H1 (cell line): ENCODE measurements around the gene HABP2. TPM values are rescaled to one million over a fixed set of nuclear protein-coding genes. Genes with fewer than 3 reads are reported as not detected.

Experiments
- CTCF ChIA-PET: fragments of 300-600 bp; sonication (Branson Sonifier 250); formaldehyde crosslinking; loops from one replicate; lab custom pipeline; 2021; ENCODE audit not compliant: partially characterized antibody; lab: Charles Lee
- POLR2A ChIA-PET: fragments of 300-600 bp; sonication (Branson Sonifier 250); formaldehyde crosslinking; loops from one replicate; lab custom pipeline; 2021; ENCODE audit warnings: inconsistent platforms; ENCODE audit not compliant: partially characterized antibody; lab: Charles Lee
- DNase-seq, 2 experiments: peaks; one replicate each; pipeline versions ENCODE4 v3.0.0 to v3.0.0-alpha.2; 2010 to 2022; ENCODE audit warnings: low spot score in 2 of 2, low read depth in 1 of 2, mixed read lengths in 1 of 2
- FAIRE-seq: peaks from 2 replicates; lab custom pipeline; 2011; peaks lifted over from hg19 to GRCh38; lab: Jason Lieb, UNC
- H2AFZ ChIP-seq: 2 replicates; pipeline ENCODE4 v1.8.1; 2012; ENCODE audit warnings: low read length, inconsistent platforms
- H2AK5ac ChIP-seq: 2 replicates; pipeline ENCODE4 v1.6.1; 2013; ENCODE audit warnings: low read depth, low read length
- H2BK120ac ChIP-seq: replicated peaks from 2 replicates; pipeline ENCODE3; 2013; ENCODE audit warnings: low read depth, low read length, inconsistent platforms
- H2BK12ac ChIP-seq: 2 replicates; pipeline ENCODE4 v1.6.1; 2013; ENCODE audit warnings: low read depth, low read length
- H2BK15ac ChIP-seq: 2 replicates; pipeline ENCODE4 v1.6.1; 2013; ENCODE audit warnings: low read length
- H2BK20ac ChIP-seq: 2 replicates; pipeline ENCODE4 v1.6.1; 2013; ENCODE audit warnings: low read length
- H2BK5ac ChIP-seq: 2 replicates; pipeline ENCODE4 v1.6.1; 2013; ENCODE audit warnings: low read depth, low read length
- H3K14ac ChIP-seq: 2 replicates; pipeline ENCODE4 v1.6.1; 2013; ENCODE audit warnings: inconsistent platforms; ENCODE audit not compliant: insufficient read length
- H3K18ac ChIP-seq: 2 replicates; pipeline ENCODE4 v1.6.1; 2013; ENCODE audit warnings: low read length; ENCODE audit errors: extremely low read depth
- H3K23ac ChIP-seq: 2 replicates; pipeline ENCODE4 v1.6.1; 2013; ENCODE audit warnings: inconsistent platforms; ENCODE audit not compliant: insufficient read length
- H3K23me2 ChIP-seq: 2 replicates; pipeline ENCODE4 v1.6.1; 2013; ENCODE audit warnings: low read depth, low read length
- H3K27ac ChIP-seq: 2 replicates; pipeline ENCODE4 v1.6.1; 2011; ENCODE audit warnings: low read depth, low read length, inconsistent platforms
- H3K27me3 ChIP-seq, 4 experiments: replicated peaks in 1 of 4; 1 replicate in 1 of 4; 2 replicates in 3 of 4; pipeline versions ENCODE4 v1.6.1 to v1.8.1; 2011 to 2013; ENCODE audit warnings: low read length in 3 of 4, mild to moderate bottlenecking in 3 of 4, inconsistent platforms in 2 of 4, mixed read lengths in 2 of 4, moderate library complexity in 1 of 4; ENCODE audit not compliant: control insufficient read depth in 3 of 4, insufficient read depth in 3 of 4; ENCODE audit errors: extremely low read depth in 1 of 4
- H3K36me3 ChIP-seq, 4 experiments: 2 replicates each; pipeline versions ENCODE4 v1.6.1 to v1.8.1; 2011 to 2013; ENCODE audit warnings: mild to moderate bottlenecking in 4 of 4, low read length in 3 of 4, moderate library complexity in 2 of 4, control low read depth in 1 of 4, inconsistent platforms in 1 of 4; ENCODE audit not compliant: insufficient read depth in 4 of 4, control insufficient read depth in 2 of 4
- H3K4ac ChIP-seq: replicated peaks from 2 replicates; pipeline ENCODE3; 2013; ENCODE audit warnings: low read length, low read depth, mixed read lengths, inconsistent platforms; ENCODE audit not compliant: insufficient read length
- H3K4me1 ChIP-seq, 4 experiments: replicated peaks in 1 of 4; 1 replicate in 1 of 4; 2 replicates in 3 of 4; pipeline versions ENCODE4 v1.6.1 to v1.8.1; 2011 to 2013; ENCODE audit warnings: low read length in 3 of 4, inconsistent platforms in 2 of 4, mixed read lengths in 1 of 4; ENCODE audit not compliant: insufficient read depth in 4 of 4, control insufficient read depth in 3 of 4
- H3K4me2 ChIP-seq, 2 experiments: 2 replicates each; pipeline versions ENCODE4 v1.6.1 to v1.8.1; 2011 to 2013; ENCODE audit warnings: low read depth in 2 of 2, low read length in 2 of 2, control low read depth in 1 of 2, inconsistent platforms in 1 of 2, mild to moderate bottlenecking in 1 of 2; ENCODE audit not compliant: insufficient read depth in 1 of 2
- H3K4me3 ChIP-seq, 4 experiments: fragments of 200-600, 300-600 bp in 1 of 4; sonication (generic), shearing (Covaris generic), sonication (Bioruptor Twin) in 1 of 4; 2 replicates each; pipeline versions ENCODE4 v1.5.1 to v1.8.1; 2011 to 2016; ENCODE audit warnings: low read length in 4 of 4, low read depth in 3 of 4, control low read depth in 2 of 4, inconsistent platforms in 2 of 4, mild to moderate bottlenecking in 2 of 4, mixed read lengths in 1 of 4, moderate library complexity in 1 of 4; ENCODE audit not compliant: insufficient read depth in 2 of 4; ENCODE audit errors: extremely low read depth in 1 of 4
- H3K56ac ChIP-seq: replicated peaks from 2 replicates; pipeline ENCODE3; 2013; ENCODE audit warnings: low read depth, mild to moderate bottlenecking, mixed read lengths, low read length, inconsistent platforms; ENCODE audit not compliant: insufficient read length
- H3K79me1 ChIP-seq: 2 replicates; pipeline ENCODE4 v1.6.1; 2013; ENCODE audit warnings: low read depth, low read length, control low read depth
- H3K79me2 ChIP-seq, 2 experiments: 2 replicates each; pipeline versions ENCODE4 v1.6.1 to v1.8.1; 2012 to 2013; ENCODE audit warnings: low read length in 2 of 2, mild to moderate bottlenecking in 2 of 2, inconsistent platforms in 1 of 2; ENCODE audit not compliant: insufficient read depth in 2 of 2, control insufficient read depth in 1 of 2
- H3K9ac ChIP-seq, 4 experiments: replicated peaks in 1 of 4; 1 replicate in 1 of 4; 2 replicates in 3 of 4; pipeline versions ENCODE4 v1.6.1 to v1.8.1; 2011 to 2013; ENCODE audit warnings: low read depth in 3 of 4, low read length in 3 of 4, control low read depth in 2 of 4, mild to moderate bottlenecking in 2 of 4, moderate library complexity in 2 of 4, inconsistent platforms in 1 of 4; ENCODE audit errors: extremely low read depth in 1 of 4
- H3K9me3 ChIP-seq, 2 experiments: 2 replicates each; pipeline versions ENCODE4 v1.6.1 to v1.8.1; 2012 to 2013; ENCODE audit warnings: mild to moderate bottlenecking in 2 of 2, moderate library complexity in 2 of 2, control low read depth in 1 of 2, inconsistent platforms in 1 of 2, low read depth in 1 of 2, low read length in 1 of 2, mixed read lengths in 1 of 2; ENCODE audit not compliant: insufficient read depth in 2 of 2
- H4K20me1 ChIP-seq, 2 experiments: replicated peaks in 1 of 2; 2 replicates each; pipeline versions ENCODE3 to v1.8.1; 2011 to 2013; ENCODE audit warnings: inconsistent platforms in 2 of 2, low read length in 2 of 2, mild to moderate bottlenecking in 1 of 2; ENCODE audit not compliant: insufficient read depth in 2 of 2, control insufficient read depth in 1 of 2
- H4K5ac ChIP-seq: 2 replicates; pipeline ENCODE4 v1.6.1; 2013; ENCODE audit warnings: low read length, low read depth, mixed read lengths, inconsistent platforms; ENCODE audit not compliant: insufficient read length
- H4K8ac ChIP-seq: 2 replicates; pipeline ENCODE4 v1.8.0; 2013; ENCODE audit warnings: mild to moderate bottlenecking, moderate library complexity, low read length, inconsistent platforms; ENCODE audit not compliant: insufficient read depth; ENCODE audit errors: extremely low read depth
- H4K91ac ChIP-seq: replicated peaks from 2 replicates; pipeline ENCODE3; 2013; ENCODE audit warnings: low read length, mixed read lengths, inconsistent platforms; ENCODE audit not compliant: insufficient read length
- BACH1 ChIP-seq: IDR thresholded peaks from 2 replicates; pipeline ENCODE4 v1.6.1; 2012; ENCODE audit warnings: low read length, improper control_type of control experiment
- CBX5 ChIP-seq: fragments of 300-800, 300-1000 bp; sonication (generic); IDR thresholded peaks from 2 replicates; pipeline ENCODE4 v1.7.1; 2016; ENCODE audit warnings: antibody characterized with exemption, low read length, low read depth
- CHD2 ChIP-seq: IDR thresholded peaks from 2 replicates; pipeline ENCODE4 v1.6.1; 2012; ENCODE audit warnings: low read length, improper control_type of control experiment
- FOSL1 ChIP-seq: IDR thresholded peaks from 2 replicates; pipeline ENCODE4 v1.6.1; 2011; ENCODE audit warnings: mild to moderate bottlenecking, low read depth, low read length, moderate library complexity; ENCODE audit not compliant: insufficient read depth
- JUN ChIP-seq: IDR thresholded peaks from 2 replicates; pipeline ENCODE4 v1.6.1; 2011; ENCODE audit warnings: low read depth, mild to moderate bottlenecking, improper control_type of control experiment, low read length
- JUND ChIP-seq: IDR thresholded peaks from 2 replicates; pipeline ENCODE4 v1.6.1; 2011; ENCODE audit warnings: mild to moderate bottlenecking, improper control_type of control experiment, low read length
- KDM1A ChIP-seq: fragments of 200-600, 300-600 bp; sonication (generic); IDR thresholded peaks from 2 replicates; pipeline ENCODE4 v1.7.1; 2016; ENCODE audit warnings: mild to moderate bottlenecking, low read length, borderline replicate concordance
- RAD21 ChIP-seq, 2 experiments: IDR thresholded peaks in 1 of 2; conservative IDR thresholded peaks in 1 of 2; 2 replicates each; pipeline ENCODE4 v1.6.1; 2011; ENCODE audit warnings: low read depth in 2 of 2, low read length in 2 of 2, improper control_type of control experiment in 1 of 2, inconsistent platforms in 1 of 2, mild to moderate bottlenecking in 1 of 2, moderate library complexity in 1 of 2
- SP4 ChIP-seq: IDR thresholded peaks from 2 replicates; pipeline ENCODE4 v1.6.1; 2012; ENCODE audit warnings: low read length, inconsistent platforms
- SRF ChIP-seq: IDR thresholded peaks from 2 replicates; pipeline ENCODE4 v1.6.1; 2011; ENCODE audit warnings: mild to moderate bottlenecking, low read depth, low read length, moderate library complexity
- TBP ChIP-seq: IDR thresholded peaks from 2 replicates; pipeline ENCODE4 v1.6.1; 2011; ENCODE audit warnings: low read depth, low read length, improper control_type of control experiment
- WGBS, 2 experiments: shearing (Covaris generic) in 1 of 2; methylation state at CpG; one replicate each; pipeline versions ENCODE4 v1.1.6 to v1.1.7; 2013 to 2015; ENCODE audit warnings: low lambda C conversion rate in 2 of 2, mixed read lengths in 2 of 2, inconsistent platforms in 1 of 2, low coverage in 1 of 2, missing lambda C conversion rate in 1 of 2; ENCODE audit not compliant: insufficient replicate concordance in 2 of 2, insufficient coverage in 1 of 2, insufficient read length in 1 of 2; ENCODE audit errors: extremely low coverage in 1 of 2, missing lambda C conversion rate in 1 of 2; 5-methylcytosine and 5-hydroxymethylcytosine counted together
- polyA plus RNA-seq, 7 experiments: library from polyadenylated mRNA; depleted of rRNA in 3 of 7; stranded (reverse) in 5 of 7; unstranded in 2 of 7; fragments of >200 nt in 5 of 7; fragments of 200-250 nt in 2 of 7; gene quantifications; 1 replicate in 5 of 7; 2 replicates in 1 of 7; 4 replicates in 1 of 7; pipeline versions ENCODE4 v1.2.1 to v1.2.3, GENCODE V29; 2011 to 2013; ENCODE audit warnings: missing spikeins in 2 of 7, mixed read lengths in 2 of 7
- total RNA-seq: library from RNA; stranded (reverse); fragmentation: NEBNext Ultra II Directional; extraction: Animal tissue kit (Norgen Biotek cat#: 25700); gene quantifications from 2 replicates; pipeline ENCODE4 v1.2.1, GENCODE V29; 2021
- TF ChIP-seq, protein P1 (sequence below): IDR thresholded peaks from 2 replicates; pipeline ENCODE4 v1.6.1; 2011; ENCODE audit warnings: low read depth, mild to moderate bottlenecking, low read length; ENCODE audit not compliant: insufficient read depth

Gene HABP2
- total and polyA plus RNA-seq, 2 of the 8 experiments (the other 6 are each of a cell fraction or from before 2014, with no cell fraction given) = not detected

DNA sequence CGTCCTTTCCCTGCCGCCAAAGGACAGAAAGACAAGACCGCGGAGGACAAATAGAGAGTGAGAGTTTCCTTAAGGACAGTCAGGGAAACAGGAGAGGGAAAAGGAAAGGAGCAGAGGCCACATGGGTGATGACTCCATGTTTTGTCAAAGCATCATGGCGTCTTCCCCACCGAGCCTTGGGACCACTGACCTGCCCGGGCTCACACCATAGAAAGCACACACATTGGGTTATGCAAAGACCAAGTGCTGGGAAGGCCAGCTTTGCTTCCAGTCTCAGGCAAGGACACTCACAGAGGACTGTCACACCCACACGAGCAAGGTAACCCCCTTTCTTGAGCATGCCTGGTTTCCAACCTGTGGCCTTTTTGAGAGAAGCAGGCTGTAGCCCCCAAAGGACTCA, 23.3 kb upstream of the HABP2 start:
- Histone ChIP-seq H3K4me3 (no peak overlapping the region), H3K79me1 (no peaks in the 10 kb centered on the region), H4K91ac (no peak overlapping the region), H4K8ac (no peak overlapping the region), H3K4me1 (no peaks in the 10 kb centered on the region), H3K18ac (no peak overlapping the region), H2BK12ac (no peak overlapping the region), H3K23ac (no peak overlapping the region)
- CTCF ChIA-PET = interaction anchor here (0.9 to 8.0 kb wide), 5 partner anchors 9 to 97 kb away, joined by 3 to 51 read pairs (median 5); no protein-coding TSS in a partner anchor
- TF ChIP-seq SP4 (no peak), RAD21 (IDR thresholded peaks at IDR 0.05 in 1 of 2, conservative IDR thresholded peaks at IDR 0.05 in 1 of 2; ENCODE audit: low read depth in 2 of 2, low read length in 2 of 2) (no peak), CHD2 (no peak), JUND (no peak), KDM1A (no peak), TBP (no peak), CBX5 (no peak), FOSL1 (no peak), BACH1 (no peak), SRF (no peak), JUN (no peak)
- TF ChIP-seq, protein P1, sequence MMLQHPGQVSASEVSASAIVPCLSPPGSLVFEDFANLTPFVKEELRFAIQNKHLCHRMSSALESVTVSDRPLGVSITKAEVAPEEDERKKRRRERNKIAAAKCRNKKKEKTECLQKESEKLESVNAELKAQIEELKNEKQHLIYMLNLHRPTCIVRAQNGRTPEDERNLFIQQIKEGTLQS = no peak
- TF ChIP-seq, all 59 proteins: peak for 0
- no peak overlapping the region for H3K56ac ChIP-seq
- peaks cover 0 to 2% (median 0%) of the 10 kb centered on the region in 4 experiments; a peak in 2 of 7 replicates for H3K27me3 ChIP-seq
- no peak overlapping the region for H2BK5ac ChIP-seq
- no peak overlapping the region for H3K9ac ChIP-seq
- FAIRE-seq = no peak
- WGBS, 2 experiments = 92% methylated on average over 8 of the region's 8 CpGs; no CpG with 5 or more reads in 1 of the 2 experiments
- H2AFZ ChIP-seq = no peak overlapping the region
- POLR2A ChIA-PET = no interaction called here
- DNase-seq = no peak
- no peaks in the 10 kb centered on the region; the same call in 1 of the 2 replicates for H3K23me2 ChIP-seq
- no peaks in the 10 kb centered on the region for H3K36me3 ChIP-seq
- H3K9me3 ChIP-seq = no peaks in the 10 kb centered on the region
- no peak overlapping the region for H2BK15ac ChIP-seq
- no peaks in the 10 kb centered on the region for H3K79me2 ChIP-seq
- no peaks in the 10 kb centered on the region for H4K20me1 ChIP-seq
- H3K14ac ChIP-seq = no peak overlapping the region
- H4K5ac ChIP-seq = no peak overlapping the region
- H2BK20ac ChIP-seq = no peak overlapping the region
- H2BK120ac ChIP-seq = no peak overlapping the region
- H3K27ac ChIP-seq = no peak overlapping the region
- H2AK5ac ChIP-seq = no peak overlapping the region
- no peak overlapping the region for H3K4me2 ChIP-seq
- no peak overlapping the region for H3K4ac ChIP-seq
